ENCODE results near the gene DGKG. TPM values are rescaled to one million over a fixed set of nuclear protein-coding genes. Genes with fewer than 3 reads are reported as not detected.

DGKG gene
- total and polyA plus RNA-seq, 10 of the 15 experiments (the other 5 are each of a cell fraction or from before 2014, with no cell fraction given), result 0.39 to 6.2 (median 4.7) TPM

DNA sequence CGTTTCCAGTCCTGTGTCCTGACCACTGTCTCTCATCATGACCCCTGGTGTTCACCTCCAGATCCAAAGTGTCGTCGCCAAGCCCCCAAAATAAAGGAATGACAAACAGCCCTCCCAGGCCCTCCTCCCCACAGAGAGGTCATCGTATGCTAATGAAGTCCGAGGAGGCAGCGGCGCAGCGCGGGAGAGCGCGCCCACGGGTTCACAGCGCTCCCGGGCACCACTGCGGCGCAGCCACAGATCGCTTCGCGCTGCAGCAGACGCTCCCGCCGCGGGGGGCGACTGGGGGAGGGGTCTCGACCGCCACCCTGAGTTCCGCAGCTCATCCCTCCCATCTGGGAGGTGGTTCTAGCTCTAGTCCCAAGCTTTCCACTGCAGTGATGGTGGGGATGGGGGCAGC is 1.3 kb downstream of the DGKG start:
- Histone ChIP-seq H3K4me1 (ENCODE audit: control insufficient read depth, insufficient read depth, low read length) (peaks cover 10% of the 10 kb centered on the region), H3K79me2 (ENCODE audit: control insufficient read depth, insufficient read depth, low read length) (no peaks in the 10 kb centered on the region), H2AFZ (ENCODE audit: control insufficient read depth, low read depth, low read length) (no peak overlapping the region), H3K36me3 (ENCODE audit: control insufficient read depth in 2 of 2, insufficient read depth in 2 of 2, low read length in 1 of 2) (no peaks in the 10 kb centered on the region), H3K4me3 (no peak overlapping the region), H3K9me3 (replicated peaks; ENCODE audit: control insufficient read depth, insufficient read depth, low read length) (no peaks in the 10 kb centered on the region; the same call in 2 of the 3 replicates), H3K4me2 (ENCODE audit: control insufficient read depth, insufficient read depth) (no peak overlapping the region; the same call in 1 of the 2 replicates), H4K20me1 (ENCODE audit: control insufficient read depth, insufficient read depth) (no peaks in the 10 kb centered on the region), H3K27me3 (replicated peaks in 1 of 2; ENCODE audit: control insufficient read depth in 2 of 2, insufficient read depth in 2 of 2, low read length in 1 of 2) (peaks cover 9 to 23% of the 10 kb centered on the region in 2 experiments), H3K27ac (ENCODE audit: control insufficient read depth, insufficient read depth) (no peak overlapping the region), H3K9ac (ENCODE audit: control insufficient read depth, insufficient read depth, low read length) (no peak overlapping the region)
- ChIA-PET RAD21 (ENCODE audit: unreplicated experiment) (no interaction called here), POLR2A (no interaction called here), CTCF (no interaction called here), SMC1A (ENCODE audit: uncharacterized antibody, unreplicated experiment) (interaction anchor here (1.2 kb wide), 1 partner anchor 179 kb away, joined by 3 read pairs; no protein-coding TSS in a partner anchor)
- in situ Hi-C loops (cut with MboI), result no loop called here
- intact Hi-C loops (cut with micrococcal nuclease; ENCODE audit: unreplicated experiment), result no loop called here
- WGBS (ENCODE audit: insufficient coverage, insufficient replicate concordance, low lambda C conversion rate, missing lambda C conversion rate), result 1% methylated on average over 14 of the region's 27 CpGs
- FAIRE-seq (no peak), DNase-seq (ENCODE audit: low read depth, low spot score) (no peak), ATAC-seq (no peak)
- TF ChIP-seq NFXL1 (IDR thresholded peaks at IDR 0.05; ENCODE audit: borderline replicate concordance) (no peak), WRNIP1 (IDR thresholded peaks at IDR 0.05; ENCODE audit: borderline replicate concordance, low read depth, low read length) (no peak), MEF2A (IDR thresholded peaks at IDR 0.05; ENCODE audit: insufficient read depth, low read depth, low read length) (no peak), MYB (IDR thresholded peaks at IDR 0.05; ENCODE audit: borderline replicate concordance, low read depth, low read length) (no peak), TARDBP (IDR thresholded peaks at IDR 0.05; ENCODE audit: borderline replicate concordance) (no peak), NFYB (IDR thresholded peaks at IDR 0.05; ENCODE audit: insufficient read depth, low read depth, low read length) (no peak), ZZZ3 (IDR thresholded peaks at IDR 0.05; ENCODE audit: control insufficient read depth, insufficient read length, low read depth) (no peak), CHD1 (IDR thresholded peaks at IDR 0.05; ENCODE audit: low read depth, low read length) (no peak)
- TF ChIP-seq, protein P1, sequence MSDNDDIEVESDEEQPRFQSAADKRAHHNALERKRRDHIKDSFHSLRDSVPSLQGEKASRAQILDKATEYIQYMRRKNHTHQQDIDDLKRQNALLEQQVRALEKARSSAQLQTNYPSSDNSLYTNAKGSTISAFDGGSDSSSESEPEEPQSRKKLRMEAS (IDR thresholded peaks at IDR 0.05; ENCODE audit: low read depth, low read length), result no peak
- TF ChIP-seq, protein P2, sequence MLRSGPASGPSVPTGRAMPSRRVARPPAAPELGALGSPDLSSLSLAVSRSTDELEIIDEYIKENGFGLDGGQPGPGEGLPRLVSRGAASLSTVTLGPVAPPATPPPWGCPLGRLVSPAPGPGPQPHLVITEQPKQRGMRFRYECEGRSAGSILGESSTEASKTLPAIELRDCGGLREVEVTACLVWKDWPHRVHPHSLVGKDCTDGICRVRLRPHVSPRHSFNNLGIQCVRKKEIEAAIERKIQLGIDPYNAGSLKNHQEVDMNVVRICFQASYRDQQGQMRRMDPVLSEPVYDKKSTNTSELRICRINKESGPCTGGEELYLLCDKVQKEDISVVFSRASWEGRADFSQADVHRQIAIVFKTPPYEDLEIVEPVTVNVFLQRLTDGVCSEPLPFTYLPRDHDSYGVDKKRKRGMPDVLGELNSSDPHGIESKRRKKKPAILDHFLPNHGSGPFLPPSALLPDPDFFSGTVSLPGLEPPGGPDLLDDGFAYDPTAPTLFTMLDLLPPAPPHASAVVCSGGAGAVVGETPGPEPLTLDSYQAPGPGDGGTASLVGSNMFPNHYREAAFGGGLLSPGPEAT (IDR thresholded peaks at IDR 0.05; ENCODE audit: low read depth), result no peak
- BruUV-seq (replicated peaks), result no TSS peak
